Omental fat pad (tissue), 4 donors: ENCODE measurements around the gene TP53I13. TPM values are rescaled to one million over a fixed set of nuclear protein-coding genes. Genes with fewer than 3 reads are reported as not detected.
A peak's percentile ranks its signal among the peaks of the same experiment; 100 is the strongest.

ENCODE experiments used
- ATAC-seq: fragments of 150-250 bp; one replicate; pipeline ENCODE4 v1.9.1; 2016; ENCODE audit warnings: mild to moderate bottlenecking, moderate library complexity; ENCODE audit not compliant: low FRiP score
- DNase-seq: peaks from one replicate; pipeline ENCODE4 v3.0.0-alpha.2; 2019; ENCODE audit warnings: low spot score
- CTCF ChIP-seq, 3 donors: fragments of 450-650 bp; IDR thresholded peaks; one replicate each; pipeline ENCODE4 v1.5.1; 2016 to 2017; ENCODE audit warnings: antibody characterized with exemption in 3 of 3, mild to moderate bottlenecking in 3 of 3, moderate library complexity in 2 of 3
- total RNA-seq, 4 donors: library from RNA; depleted of rRNA; stranded (reverse); fragments of >200 nt; gene quantifications; one replicate each; pipeline ENCODE4 v1.1.0, GENCODE V29; 2016

The TP53I13 gene
- total RNA-seq, 4 donors from 2014 or later, result 65.0 to 122 (median 72.6) TPM

- DNase-seq, result no peak
- peak; percentile 46 for ATAC-seq
- TF ChIP-seq CTCF (IDR thresholded peaks at IDR 0.05), result peak in 1 of 3 donors; percentile 59
Measured at GRCh38 chr17:29572691-29573557, 4.4 kb downstream of the TP53I13 start.

DNA sequence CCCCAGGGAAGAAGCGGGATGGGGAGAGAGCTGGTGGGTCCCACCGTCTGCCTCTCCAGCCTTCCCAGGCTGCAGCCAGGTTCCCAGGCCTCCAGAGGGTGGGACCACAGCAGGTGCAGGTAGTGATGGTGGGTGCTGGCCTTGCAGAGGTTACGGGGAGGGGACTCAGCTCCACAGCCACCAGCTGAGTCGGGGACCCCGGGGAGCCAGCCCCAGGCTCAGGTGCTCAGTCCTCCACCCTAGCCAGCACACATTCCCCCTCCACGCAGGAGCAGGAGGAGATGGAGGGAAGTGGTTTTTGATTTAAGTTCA, 5.0 kb downstream of the TP53I13 start:
- TF ChIP-seq CTCF (IDR thresholded peaks at IDR 0.05), result no peak
- DNase-seq (no peak), ATAC-seq (no peak)

GRCh38 chr17:29573871-29574731, 5.6 kb downstream of the TP53I13 start:
- ATAC-seq (no peak), DNase-seq (no peak)
- TF ChIP-seq CTCF (IDR thresholded peaks at IDR 0.05), result no peak

- no peak for TF ChIP-seq CTCF (IDR thresholded peaks at IDR 0.05)
- ATAC-seq (no peak), DNase-seq (no peak)
Measured at GRCh38 chr17:29574732-29575510, 6.4 kb downstream of the TP53I13 start.

- TF ChIP-seq CTCF (IDR thresholded peaks at IDR 0.05), result no peak
- ATAC-seq, result no peak
- DNase-seq, result no peak
Measured at GRCh38 chr17:29575511-29576213, 7.2 kb downstream of the TP53I13 start.

GRCh38 chr17:29576214-29577000, 7.9 kb downstream of the TP53I13 start:
- DNase-seq, result no peak
- ATAC-seq, result no peak
- TF ChIP-seq CTCF (IDR thresholded peaks at IDR 0.05), result no peak
